Pancreas (tissue), 10 donors: ENCODE data around the gene GPR157. TPM values are rescaled to one million over a fixed set of nuclear protein-coding genes. Genes with fewer than 3 reads are reported as not detected.

ENCODE experiments used
- ATAC-seq, 4 donors: fragments of 200-7000 bp; cut with Tn5 transposase; one replicate each; pipeline versions ENCODE4 v1.8.0 to v1.9.1; 2020; ENCODE audit warnings: mild to moderate bottlenecking in 4 of 4, moderate library complexity in 4 of 4
- DNase-seq, 6 donors: peaks; one replicate each; pipeline ENCODE4 v3.0.0-alpha.2; 2020
- FAIRE-seq: peaks from 2 replicates; lab custom pipeline; 2012; peaks lifted over from hg19 to GRCh38; lab: Jason Lieb, UNC
- H3K27ac ChIP-seq, 4 donors: fragments of 200-600 bp; sonication (generic); 1 replicate in 3 of 4; 2 replicates in 1 of 4; pipeline versions ENCODE4 v1.5.0 to v1.8.0; 2020
- H3K27me3 ChIP-seq, 4 donors: fragments of 200-600 bp; one replicate each; pipeline ENCODE4 v1.8.0; 2021
- H3K36me3 ChIP-seq, 3 donors: fragments of 200-600 bp; sonication (generic) in 1 of 3; one replicate each; pipeline versions ENCODE4 v1.5.0 to v1.8.0; 2020 to 2021
- H3K4me1 ChIP-seq, 3 donors: fragments of 200-600 bp; one replicate each; pipeline ENCODE4 v1.8.0; 2021
- H3K4me3 ChIP-seq, 4 donors: fragments of 200-600 bp; sonication (generic) in 2 of 4; one replicate each; pipeline versions ENCODE4 v1.5.0 to v1.8.0; 2020 to 2021
- H3K9me3 ChIP-seq, 4 donors: fragments of 200-600 bp; one replicate each; pipeline ENCODE4 v1.8.0; 2021
- WGBS, 2 donors: extraction: QIAGEN DNeasy Blood & Tissue Kit; methylation state at CpG; one replicate each; pipeline ENCODE4 v1.1.7; 2013; 5-methylcytosine and 5-hydroxymethylcytosine counted together
- intact Hi-C, 3 donors: fragments of 100-400 bp; cut with DNase I; formaldehyde crosslinking; loops; one replicate each; pipeline versions ENCODE4 v1.11.1 to v1.14.2; 2022
- polyA plus RNA-seq, 2 donors: library from polyadenylated mRNA; stranded (reverse); fragments of 200-250 nt; gene quantifications; one replicate each; pipeline ENCODE4 v1.2.3, GENCODE V29; 2013
- total RNA-seq, 6 donors: library from RNA; stranded (reverse); fragmentation: NEBNext Ultra II Directional in 4 of 6; extraction: Animal tissue kit (Norgen Biotek cat#: 25700) in 4 of 6; gene quantifications; one replicate each; pipeline versions ENCODE4 v1.2.1 to v1.2.4, GENCODE V29; 2021 to 2023
- TF ChIP-seq, protein P1 (sequence below), 4 donors: fragments of 200-600 bp; sonication (generic) in 3 of 4; IDR thresholded peaks; one replicate each; pipeline versions ENCODE4 v1.5.0 to v1.8.0; 2021; ENCODE audit warnings: antibody characterized with exemption in 4 of 4
- donor health status: healthy with polysubstance abuse.
- donor health status: DM: no; HTN: no; CAD: no; lungs with moderate emphysema.
- donor health status: DM: no; HTN: no; CAD: no.
- donor health status: control.
- donor health status: control.
- donor health status: Bipolar disorder and iron deficiency.
- donor health status: DM: yes; HTN: yes; CAD: no.
- donor health status: DM: no; HTN: no; CAD: no.
- donor health status: DM: no; HTN: no; CAD: no.
- donor health status: DM: yes; HTN: yes; CAD: no.

Gene GPR157
- total and polyA plus RNA-seq, 8 donors, result 2.1 to 6.2 (median 5.0) TPM

- H3K4me3 ChIP-seq, result no peak overlapping the region
- DNase-seq (no peak), ATAC-seq (peak in 1 of 4 donors; percentile 42), FAIRE-seq (no peak)
- TF ChIP-seq, protein P1, sequence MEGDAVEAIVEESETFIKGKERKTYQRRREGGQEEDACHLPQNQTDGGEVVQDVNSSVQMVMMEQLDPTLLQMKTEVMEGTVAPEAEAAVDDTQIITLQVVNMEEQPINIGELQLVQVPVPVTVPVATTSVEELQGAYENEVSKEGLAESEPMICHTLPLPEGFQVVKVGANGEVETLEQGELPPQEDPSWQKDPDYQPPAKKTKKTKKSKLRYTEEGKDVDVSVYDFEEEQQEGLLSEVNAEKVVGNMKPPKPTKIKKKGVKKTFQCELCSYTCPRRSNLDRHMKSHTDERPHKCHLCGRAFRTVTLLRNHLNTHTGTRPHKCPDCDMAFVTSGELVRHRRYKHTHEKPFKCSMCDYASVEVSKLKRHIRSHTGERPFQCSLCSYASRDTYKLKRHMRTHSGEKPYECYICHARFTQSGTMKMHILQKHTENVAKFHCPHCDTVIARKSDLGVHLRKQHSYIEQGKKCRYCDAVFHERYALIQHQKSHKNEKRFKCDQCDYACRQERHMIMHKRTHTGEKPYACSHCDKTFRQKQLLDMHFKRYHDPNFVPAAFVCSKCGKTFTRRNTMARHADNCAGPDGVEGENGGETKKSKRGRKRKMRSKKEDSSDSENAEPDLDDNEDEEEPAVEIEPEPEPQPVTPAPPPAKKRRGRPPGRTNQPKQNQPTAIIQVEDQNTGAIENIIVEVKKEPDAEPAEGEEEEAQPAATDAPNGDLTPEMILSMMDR (IDR thresholded peaks at IDR 0.05), result no peak
- H3K36me3 ChIP-seq, result no peaks in the 10 kb centered on the region
- intact Hi-C loops, result no loop called here
- WGBS, 2 donors, result 22 to 23% methylated on average over 7 of the region's 7 CpGs
- H3K27me3 ChIP-seq, result no peaks in the 10 kb centered on the region
- H3K4me1 ChIP-seq, result no peaks in the 10 kb centered on the region
- H3K9me3 ChIP-seq, result no peaks in the 10 kb centered on the region
- H3K27ac ChIP-seq, result no peak overlapping the region
These were observed 58.4 kb downstream of the GPR157 start for GRCh38 chr1:9070486-9070885.

GRCh38 chr1:9069326-9070100, 59.4 kb downstream of the GPR157 start, which contains the start of gene SLC2A5:
TSS of gene SLC2A5 (minus strand) at chr1:9069635. CDS start at chr1:9069536, 99 bp downstream.
- no peaks in the 10 kb centered on the region for H3K27me3 ChIP-seq
- intact Hi-C loops, result no loop called here
- no peaks in the 10 kb centered on the region for H3K4me1 ChIP-seq
- no peak for DNase-seq
- TF ChIP-seq, protein P1 (IDR thresholded peaks at IDR 0.05), result no peak
- ATAC-seq, result peak in 2 of 4 donors; percentile 50 to 59
- H3K27ac ChIP-seq, result no peak within 1 kb of the TSS
- H3K4me3 ChIP-seq, result peak within 1 kb of the TSS in 1 of 4 donors; percentile 10
- no peak for FAIRE-seq
- WGBS, 2 donors, result 67 to 71% methylated on average over 8 of the region's 8 CpGs
- no peaks in the 10 kb centered on the region for H3K36me3 ChIP-seq
- H3K9me3 ChIP-seq, result no peaks in the 10 kb centered on the region

DNA sequence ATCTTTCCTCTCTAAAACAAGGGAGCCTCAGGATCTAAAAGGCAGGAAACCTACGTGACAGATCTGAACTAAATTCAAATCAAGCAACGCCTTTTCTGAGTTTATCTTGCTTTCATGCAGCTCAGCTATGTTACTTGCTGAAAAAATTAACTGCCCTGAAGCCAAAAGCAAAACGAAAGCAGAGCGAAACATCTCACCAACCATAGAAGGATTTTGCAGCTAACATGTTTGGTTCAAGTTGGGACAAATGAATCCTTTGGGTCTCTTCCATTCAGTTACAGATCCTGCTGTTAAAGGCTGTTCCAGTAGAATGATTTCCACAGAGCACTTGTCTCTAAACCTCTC, 59.9 kb downstream of the GPR157 start:
- H3K4me1 ChIP-seq, result no peaks in the 10 kb centered on the region
- WGBS, 2 donors, result 73 to 76% methylated on average over 4 of the region's 4 CpGs
- ATAC-seq, result no peak
- H3K4me3 ChIP-seq, result no peak overlapping the region
- H3K9me3 ChIP-seq, result no peaks in the 10 kb centered on the region
- FAIRE-seq, result no peak
- TF ChIP-seq, protein P1 (IDR thresholded peaks at IDR 0.05), result no peak
- no peak overlapping the region for H3K27ac ChIP-seq
- no peak for DNase-seq
- no peaks in the 10 kb centered on the region for H3K36me3 ChIP-seq
- intact Hi-C loops, result no loop called here
- no peaks in the 10 kb centered on the region for H3K27me3 ChIP-seq

DNA sequence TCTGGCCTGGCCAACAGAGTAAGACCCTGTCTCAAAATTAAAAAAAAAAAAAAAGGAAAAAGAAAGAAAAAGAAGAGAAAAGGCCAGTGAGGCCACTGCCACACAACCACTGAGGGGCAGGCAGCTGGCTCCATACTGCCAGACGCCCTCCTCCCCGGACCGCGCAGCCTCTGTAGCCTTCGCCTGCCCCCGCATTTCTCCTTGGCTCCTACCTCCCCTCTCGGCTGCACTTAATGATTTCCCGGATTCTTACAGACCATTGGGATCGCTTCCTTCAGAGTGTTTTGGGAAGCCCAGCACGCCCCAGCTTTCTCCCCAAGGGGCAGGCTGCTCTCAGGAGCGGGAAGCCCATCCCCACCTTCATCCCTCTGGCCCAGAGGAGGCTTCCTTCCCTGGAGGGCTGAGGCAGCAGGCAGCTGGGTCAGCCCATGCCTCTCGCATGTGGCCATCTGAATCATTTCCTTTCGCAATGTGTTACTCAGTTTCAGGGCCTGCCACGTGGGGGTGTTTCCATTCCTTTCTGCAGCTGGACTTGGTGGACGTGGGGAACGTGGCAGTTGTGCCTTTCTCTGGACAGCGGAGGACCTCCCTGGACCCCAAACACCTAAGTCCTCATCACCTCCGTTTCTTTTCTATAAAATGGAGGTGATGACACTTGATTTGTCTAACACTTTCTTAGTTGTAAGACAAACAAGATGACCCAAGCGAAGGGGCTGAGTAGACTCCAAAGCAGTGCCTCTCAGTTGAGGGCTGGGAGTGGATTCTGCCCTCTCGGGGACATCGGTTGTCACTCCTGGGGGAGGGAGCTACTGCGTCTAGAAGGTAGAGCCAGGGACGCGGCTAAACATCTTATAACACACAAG, 61.7 kb downstream of the GPR157 start:
- intact Hi-C loops, result no loop called here
- FAIRE-seq (no peak), DNase-seq (peak in 3 of 6 donors; percentile 18 to 58 (median 23)), ATAC-seq (peak in 3 of 4 donors; percentile 66 to 75 (median 73))
- no peaks in the 10 kb centered on the region for H3K9me3 ChIP-seq
- H3K27me3 ChIP-seq, result no peaks in the 10 kb centered on the region
- 80 to 87% methylated on average over 24 of the region's 24 CpGs for WGBS, 2 donors
- H3K4me1 ChIP-seq, result no peaks in the 10 kb centered on the region
- TF ChIP-seq, protein P1 (IDR thresholded peaks at IDR 0.05), result no peak
- H3K4me3 ChIP-seq, result no peak overlapping the region
- no peaks in the 10 kb centered on the region for H3K36me3 ChIP-seq
- H3K27ac ChIP-seq, result no peak overlapping the region
